Mononuclear cell (primary cell): Measurements from ENCODE around the gene ARID1B. TPM values are rescaled to one million over a fixed set of nuclear protein-coding genes. Genes with fewer than 3 reads are reported as not detected.

Experiments used
- H3K27me3 ChIP-seq: 2 replicates; pipeline ENCODE4 v1.6.0; 2011; ENCODE audit warnings: low read length, control low read depth; ENCODE audit not compliant: insufficient read depth
- H3K4me1 ChIP-seq: 2 replicates; pipeline ENCODE4 v1.5.1; 2011; ENCODE audit warnings: mild to moderate bottlenecking, low read length, control low read depth; ENCODE audit not compliant: insufficient read depth
- H3K4me3 ChIP-seq: 2 replicates; pipeline ENCODE4 v1.5.1; 2011; ENCODE audit warnings: mild to moderate bottlenecking, low read length, moderate library complexity
- H3K9me3 ChIP-seq: 2 replicates; pipeline ENCODE4 v1.5.1; 2011; ENCODE audit warnings: low read depth, mild to moderate bottlenecking, control low read depth, low read length
- total RNA-seq: library from RNA; depleted of rRNA; stranded (reverse); fragments of >200 nt; gene quantifications from one replicate; pipeline ENCODE4 v1.2.3, GENCODE V29; 2012

ARID1B gene
- total RNA-seq, 1 donor = 107 TPM

- H3K4me1 ChIP-seq = no peaks in the 10 kb centered on the region
- H3K27me3 ChIP-seq = no peaks in the 10 kb centered on the region
- no peak overlapping the region for H3K4me3 ChIP-seq
- no peaks in the 10 kb centered on the region for H3K9me3 ChIP-seq
These were observed 392.0 kb downstream of the ARID1B start for GRCh38 chr6:157169226-157169625.

- Histone ChIP-seq H3K4me1 (no peaks in the 10 kb centered on the region), H3K27me3 (no peaks in the 10 kb centered on the region), H3K4me3 (no peak overlapping the region), H3K9me3 (no peaks in the 10 kb centered on the region)
These were observed 392.5 kb downstream of the ARID1B start for GRCh38 chr6:157169656-157170055.

GRCh38 chr6:157170535-157170934 is 393.4 kb downstream of the ARID1B start:
- H3K27me3 ChIP-seq = no peaks in the 10 kb centered on the region

GRCh38 chr6:157171801-157172200 is 394.6 kb downstream of the ARID1B start:
- Histone ChIP-seq H3K4me3 (no peak overlapping the region), H3K4me1 (no peaks in the 10 kb centered on the region), H3K27me3 (no peaks in the 10 kb centered on the region), H3K9me3 (no peaks in the 10 kb centered on the region)

More at GRCh38 chr6:157170535-157170934, 393.4 kb downstream of the ARID1B start:
- Histone ChIP-seq H3K4me3 (no peak overlapping the region), H3K9me3 (no peaks in the 10 kb centered on the region), H3K4me1 (no peaks in the 10 kb centered on the region)

GRCh38 chr6:157172231-157172701 is 395.1 kb downstream of the ARID1B start:
- no peaks in the 10 kb centered on the region for H3K4me1 ChIP-seq
- H3K9me3 ChIP-seq = no peaks in the 10 kb centered on the region
- H3K4me3 ChIP-seq = no peak overlapping the region
- no peaks in the 10 kb centered on the region for H3K27me3 ChIP-seq

- Histone ChIP-seq H3K4me1 (no peaks in the 10 kb centered on the region), H3K27me3 (no peaks in the 10 kb centered on the region), H3K9me3 (no peaks in the 10 kb centered on the region)
These were observed 395.8 kb downstream of the ARID1B start for GRCh38 chr6:157172830-157173536.

GRCh38 chr6:157173776-157174175 is 396.6 kb downstream of the ARID1B start:
- Histone ChIP-seq H3K27me3 (no peaks in the 10 kb centered on the region), H3K4me1 (no peaks in the 10 kb centered on the region), H3K4me3 (no peak overlapping the region), H3K9me3 (no peaks in the 10 kb centered on the region)

More at GRCh38 chr6:157172830-157173536, 395.8 kb downstream of the ARID1B start:
- H3K4me3 ChIP-seq = no peak overlapping the region

GRCh38 chr6:157174731-157175130 is 397.6 kb downstream of the ARID1B start:
- Histone ChIP-seq H3K27me3 (no peaks in the 10 kb centered on the region), H3K4me3 (no peak overlapping the region)

GRCh38 chr6:157177731-157178336 is 400.7 kb downstream of the ARID1B start:
- no peaks in the 10 kb centered on the region for H3K9me3 ChIP-seq
- H3K4me3 ChIP-seq = no peak overlapping the region
- no peaks in the 10 kb centered on the region for H3K4me1 ChIP-seq
- no peaks in the 10 kb centered on the region for H3K27me3 ChIP-seq

More at GRCh38 chr6:157174731-157175130, 397.6 kb downstream of the ARID1B start:
- no peaks in the 10 kb centered on the region for H3K9me3 ChIP-seq
- H3K4me1 ChIP-seq = no peaks in the 10 kb centered on the region

GRCh38 chr6:157181649-157182048 is 404.5 kb downstream of the ARID1B start:
- no peaks in the 10 kb centered on the region for H3K9me3 ChIP-seq
- no peaks in the 10 kb centered on the region for H3K27me3 ChIP-seq

GRCh38 chr6:157182503-157183264 is 405.5 kb downstream of the ARID1B start:
- no peaks in the 10 kb centered on the region for H3K9me3 ChIP-seq
- H3K4me1 ChIP-seq = no peaks in the 10 kb centered on the region
- H3K27me3 ChIP-seq = no peaks in the 10 kb centered on the region
- H3K4me3 ChIP-seq = no peak overlapping the region

More at GRCh38 chr6:157181649-157182048, 404.5 kb downstream of the ARID1B start:
- Histone ChIP-seq H3K4me1 (no peaks in the 10 kb centered on the region), H3K4me3 (no peak overlapping the region)

- H3K4me1 ChIP-seq = no peaks in the 10 kb centered on the region
- no peaks in the 10 kb centered on the region for H3K9me3 ChIP-seq
- no peaks in the 10 kb centered on the region for H3K27me3 ChIP-seq
- no peak overlapping the region for H3K4me3 ChIP-seq
These were observed 407.2 kb downstream of the ARID1B start for GRCh38 chr6:157184202-157185015.

GRCh38 chr6:157185171-157185570 is 408.0 kb downstream of the ARID1B start:
- H3K9me3 ChIP-seq = no peaks in the 10 kb centered on the region
- no peak overlapping the region for H3K4me3 ChIP-seq
- no peaks in the 10 kb centered on the region for H3K4me1 ChIP-seq
- H3K27me3 ChIP-seq = no peaks in the 10 kb centered on the region

- no peaks in the 10 kb centered on the region for H3K4me1 ChIP-seq
- H3K4me3 ChIP-seq = no peak overlapping the region
- H3K9me3 ChIP-seq = no peaks in the 10 kb centered on the region
- no peaks in the 10 kb centered on the region for H3K27me3 ChIP-seq
These were observed 408.8 kb downstream of the ARID1B start for GRCh38 chr6:157185986-157186385.
